ENCODE data around the gene TMEM178A. TPM values are rescaled to one million over a fixed set of nuclear protein-coding genes. Genes with fewer than 3 reads are reported as not detected.

The TMEM178A gene
- total RNA-seq, 4 donors from 2014 or later: 0.29 to 0.38 TPM; not detected in 2

- H3K36me3 ChIP-seq: no peaks in the 10 kb centered on the region
- TF ChIP-seq POLR2A (IDR thresholded peaks at IDR 0.05): no peak
- TF ChIP-seq CTCF (IDR thresholded peaks at IDR 0.05): no peak
- intact Hi-C loops (cut with DNase I): no loop called here
- no peaks in the 10 kb centered on the region for H3K4me1 ChIP-seq
- no peaks in the 10 kb centered on the region for H3K9me3 ChIP-seq
- 73 to 78% methylated on average over 1 of the region's 1 CpG for WGBS, 2 donors
- DNase-seq: no peak
- H3K27me3 ChIP-seq: no peaks in the 10 kb centered on the region
- H3K4me3 ChIP-seq: no peak overlapping the region
- H3K27ac ChIP-seq: no peak overlapping the region
Observed at GRCh38 chr2:39689272-39689841, 23.6 kb downstream of the TMEM178A start.

- Histone ChIP-seq H3K4me1 (no peaks in the 10 kb centered on the region), H3K9me3 (no peaks in the 10 kb centered on the region), H3K4me3 (no peak overlapping the region), H3K36me3 (no peaks in the 10 kb centered on the region), H3K27me3 (no peaks in the 10 kb centered on the region), H3K27ac (no peak overlapping the region)
- 78 to 80% methylated on average over 6 of the region's 6 CpGs for WGBS, 2 donors
- no peak for TF ChIP-seq POLR2A (IDR thresholded peaks at IDR 0.05)
- TF ChIP-seq CTCF (IDR thresholded peaks at IDR 0.05): no peak
- DNase-seq: no peak
- intact Hi-C loops (cut with DNase I): no loop called here
Observed at GRCh38 chr2:39689876-39690275, 24.2 kb downstream of the TMEM178A start.

- TF ChIP-seq POLR2A (IDR thresholded peaks at IDR 0.05) (no peak), CTCF (IDR thresholded peaks at IDR 0.05) (no peak)
- 83% methylated on average over 1 of the region's 1 CpG for WGBS, 2 donors
Observed at GRCh38 chr2:39693245-39693644, 27.5 kb downstream of the TMEM178A start.

GRCh38 chr2:39696101-39696553, 30.4 kb downstream of the TMEM178A start:
- no peak for DNase-seq
- intact Hi-C loops (cut with DNase I): no loop called here

More at GRCh38 chr2:39693245-39693644, 27.5 kb downstream of the TMEM178A start:
- Histone ChIP-seq H3K9me3 (no peaks in the 10 kb centered on the region), H3K36me3 (no peaks in the 10 kb centered on the region), H3K27ac (no peak overlapping the region), H3K4me3 (no peak overlapping the region), H3K27me3 (no peaks in the 10 kb centered on the region), H3K4me1 (peaks cover 0 to 5% (median 0%) of the 10 kb centered on the region in 3 donors)
- no peak for DNase-seq
- intact Hi-C loops (cut with DNase I): no loop called here

More at GRCh38 chr2:39696101-39696553, 30.4 kb downstream of the TMEM178A start:
- H3K27me3 ChIP-seq: no peaks in the 10 kb centered on the region
- no peak for TF ChIP-seq CTCF (IDR thresholded peaks at IDR 0.05)
- TF ChIP-seq POLR2A (IDR thresholded peaks at IDR 0.05): no peak
- peak overlapping the region in 2 of 4 donors; percentile 5 to 37 for H3K27ac ChIP-seq
- WGBS, 2 donors: 69 to 70% methylated on average over 4 of the region's 4 CpGs
- H3K4me1 ChIP-seq: peaks cover 0 to 5% (median 0%) of the 10 kb centered on the region in 3 donors
- H3K9me3 ChIP-seq: peaks cover 0 to 10% (median 2%) of the 10 kb centered on the region in 3 donors
- H3K4me3 ChIP-seq: no peak overlapping the region
- H3K36me3 ChIP-seq: no peaks in the 10 kb centered on the region
